PC-3 (cell line): ENCODE measurements around the gene CFAP157. TPM values are rescaled to one million over a fixed set of nuclear protein-coding genes. Genes with fewer than 3 reads are reported as not detected.

Source experiments
- ATAC-seq: fragments of 200-7000 bp; cut with Tn5 transposase; 2 replicates; pipeline ENCODE4 v1.9.1; 2020; ENCODE audit warnings: mild to moderate bottlenecking, moderate library complexity
- BruUV-seq: library from RNA; stranded (reverse); fragments of 400-500 nt; replicated peaks from 2 replicates; lab custom pipeline; 2021; lab: Mats Ljungman, UMichigan
- CTCF ChIA-PET: fragments of 300-600 bp; sonication (Branson Sonifier 250); formaldehyde crosslinking; loops from one replicate; lab custom pipeline; 2022; ENCODE audit warnings: antibody characterized with exemption; lab: Charles Lee
- POLR2A ChIA-PET: fragments of 300-600 bp; sonication (Branson Sonifier 250); formaldehyde crosslinking; loops from one replicate; lab custom pipeline; 2022; ENCODE audit warnings: antibody characterized with exemption; ENCODE audit not compliant: unreplicated experiment; lab: Charles Lee
- DNase-seq: peaks from one replicate; pipeline ENCODE4 v3.0.0-alpha.2; 2015
- H2AFZ ChIP-seq: fragments of 300-600 bp; sonication (generic); 2 replicates; pipeline ENCODE4 v1.6.0; 2016; ENCODE audit warnings: antibody characterized with exemption, low read length
- H3F3A ChIP-seq: fragments of 300-600 bp; sonication (generic); one replicate; pipeline ENCODE4 v1.6.0; 2017; ENCODE audit warnings: antibody characterized with exemption, low read length, control low read depth, mild to moderate bottlenecking; ENCODE audit not compliant: unreplicated experiment
- H3K27ac ChIP-seq: fragments of 300-600 bp; sonication (generic); 2 replicates; pipeline ENCODE4 v1.5.1; 2016; ENCODE audit warnings: mild to moderate bottlenecking, low read length
- H3K27me3 ChIP-seq: fragments of 300-600 bp; sonication (generic); 2 replicates; pipeline ENCODE4 v1.6.1; 2016; ENCODE audit warnings: low read length, mixed read lengths
- H3K36me3 ChIP-seq: fragments of 300-600 bp; sonication (generic); 2 replicates; pipeline ENCODE4 v1.6.1; 2016; ENCODE audit warnings: low read depth, mixed run types, low read length, mixed read lengths
- H3K4me1 ChIP-seq: fragments of 300-600 bp; sonication (generic); 2 replicates; pipeline ENCODE4 v1.5.1; 2016; ENCODE audit warnings: low read length; ENCODE audit not compliant: insufficient read depth
- H3K4me2 ChIP-seq: fragments of 300-600 bp; sonication (generic); 2 replicates; pipeline ENCODE4 v1.6.0; 2016; ENCODE audit warnings: low read length
- H3K4me3 ChIP-seq: fragments of 300-600 bp; sonication (generic); 2 replicates; pipeline ENCODE4 v1.5.1; 2016; ENCODE audit warnings: mild to moderate bottlenecking, low read length, mixed read lengths
- H3K79me2 ChIP-seq: fragments of 300-600 bp; sonication (generic); 2 replicates; pipeline ENCODE4 v1.6.1; 2017; ENCODE audit warnings: low read length, mixed read lengths
- H3K9ac ChIP-seq: fragments of 300-600 bp; sonication (generic); 2 replicates; pipeline ENCODE4 v1.6.0; 2016; ENCODE audit warnings: mild to moderate bottlenecking, low read length
- H3K9me2 ChIP-seq: fragments of 300-600 bp; sonication (generic); replicated peaks from 2 replicates; pipeline ENCODE4 v1.6.1; 2016; ENCODE audit warnings: mixed run types, low read length, mixed read lengths
- H3K9me3 ChIP-seq: fragments of 300-600 bp; sonication (generic); 2 replicates; pipeline ENCODE4 v1.6.1; 2016; ENCODE audit warnings: low read length, mixed read lengths
- H4K20me1 ChIP-seq: fragments of 300-600 bp; sonication (generic); 2 replicates; pipeline ENCODE4 v1.6.1; 2016; ENCODE audit warnings: low read length, mixed read lengths
- EZH2 ChIP-seq: fragments of 300-600 bp; sonication (generic); IDR thresholded peaks from one replicate; pipeline ENCODE4 v1.6.1; 2017; ENCODE audit warnings: antibody characterized with exemption, mild to moderate bottlenecking, low read length; ENCODE audit not compliant: unreplicated experiment
- EZH2phosphoT487 ChIP-seq: fragments of 300-600 bp; sonication (generic); IDR thresholded peaks from 2 replicates; pipeline ENCODE4 v1.6.1; 2018; ENCODE audit warnings: mild to moderate bottlenecking, antibody characterized with exemption, low read length, borderline replicate concordance
- intact Hi-C: fragments of 100-400 bp; cut with micrococcal nuclease; formaldehyde crosslinking; loops from 2 replicates; pipeline ENCODE4 v1.9.0; 2023
- total RNA-seq: library from RNA; depleted of rRNA; stranded (reverse); fragments of >200 nt; gene quantifications from 2 replicates; pipeline ENCODE4 v1.2.3, GENCODE V29; 2014
- TF ChIP-seq, protein P1 (sequence below): fragments of 300-600 bp; sonication (generic); conservative IDR thresholded peaks from 2 replicates; pipeline ENCODE4 v1.5.1; 2017; ENCODE audit warnings: antibody characterized with exemption, low read depth, mild to moderate bottlenecking, low read length

CFAP157 gene
- total RNA-seq, 1 experiment from 2014 or later, result not detected

DNA sequence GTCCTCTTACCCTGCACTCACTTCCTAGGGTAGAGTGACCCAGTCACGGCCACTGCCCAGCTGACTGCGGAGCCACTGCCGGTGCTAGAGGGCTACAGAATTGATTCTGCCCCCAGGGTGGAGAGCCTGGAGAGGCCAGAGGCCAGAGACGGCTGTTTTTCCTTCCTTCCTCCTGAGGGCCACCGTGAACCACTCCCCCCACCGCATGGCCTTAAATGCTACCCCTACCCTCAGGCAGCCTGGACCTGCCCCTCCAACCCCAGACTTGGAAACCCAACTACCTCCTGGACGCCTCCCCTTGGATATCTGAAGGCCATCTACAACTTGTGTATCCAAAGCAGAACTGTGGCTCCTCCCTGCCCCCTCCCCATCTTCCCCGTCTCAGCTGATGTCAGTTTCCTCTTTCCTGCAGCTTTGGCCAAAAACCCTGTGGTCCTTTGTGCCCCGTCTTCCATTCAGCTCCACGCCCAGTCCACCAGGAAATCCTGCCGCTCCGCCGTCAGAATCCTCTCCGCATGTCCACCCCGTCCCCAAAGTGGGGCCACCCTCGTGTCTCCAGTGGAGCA, 55.4 kb downstream of the CFAP157 start:
- Histone ChIP-seq H3K9me2 (no peaks in the 10 kb centered on the region), H3K9me3 (no peaks in the 10 kb centered on the region), H3K36me3 (no peaks in the 10 kb centered on the region), H3K27ac (no peak overlapping the region), H3K4me2 (no peak overlapping the region), H3K27me3 (no peaks in the 10 kb centered on the region), H3K4me3 (no peak overlapping the region), H4K20me1 (no peaks in the 10 kb centered on the region), H3K4me1 (no peaks in the 10 kb centered on the region), H3K79me2 (no peaks in the 10 kb centered on the region), H3K9ac (no peak overlapping the region), H3F3A (no peaks in the 10 kb centered on the region), H2AFZ (no peak overlapping the region)
- ChIA-PET CTCF (no interaction called here), POLR2A (no interaction called here)
- TF ChIP-seq EZH2phosphoT487, result no peak
- TF ChIP-seq, protein P1, sequence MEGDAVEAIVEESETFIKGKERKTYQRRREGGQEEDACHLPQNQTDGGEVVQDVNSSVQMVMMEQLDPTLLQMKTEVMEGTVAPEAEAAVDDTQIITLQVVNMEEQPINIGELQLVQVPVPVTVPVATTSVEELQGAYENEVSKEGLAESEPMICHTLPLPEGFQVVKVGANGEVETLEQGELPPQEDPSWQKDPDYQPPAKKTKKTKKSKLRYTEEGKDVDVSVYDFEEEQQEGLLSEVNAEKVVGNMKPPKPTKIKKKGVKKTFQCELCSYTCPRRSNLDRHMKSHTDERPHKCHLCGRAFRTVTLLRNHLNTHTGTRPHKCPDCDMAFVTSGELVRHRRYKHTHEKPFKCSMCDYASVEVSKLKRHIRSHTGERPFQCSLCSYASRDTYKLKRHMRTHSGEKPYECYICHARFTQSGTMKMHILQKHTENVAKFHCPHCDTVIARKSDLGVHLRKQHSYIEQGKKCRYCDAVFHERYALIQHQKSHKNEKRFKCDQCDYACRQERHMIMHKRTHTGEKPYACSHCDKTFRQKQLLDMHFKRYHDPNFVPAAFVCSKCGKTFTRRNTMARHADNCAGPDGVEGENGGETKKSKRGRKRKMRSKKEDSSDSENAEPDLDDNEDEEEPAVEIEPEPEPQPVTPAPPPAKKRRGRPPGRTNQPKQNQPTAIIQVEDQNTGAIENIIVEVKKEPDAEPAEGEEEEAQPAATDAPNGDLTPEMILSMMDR, result no peak
- TF ChIP-seq EZH2, result no peak
- no peak for ATAC-seq
- intact Hi-C loops, result no loop called here
- BruUV-seq, result no TSS peak
- DNase-seq, result no peak

GRCh38 chr9:127763918-127764384, 57.2 kb downstream of the CFAP157 start:
- Histone ChIP-seq H3F3A (no peaks in the 10 kb centered on the region), H3K4me1 (no peaks in the 10 kb centered on the region), H2AFZ (no peak overlapping the region), H3K79me2 (no peaks in the 10 kb centered on the region), H3K9ac (no peak overlapping the region), H3K27me3 (no peaks in the 10 kb centered on the region), H3K4me2 (no peak overlapping the region), H3K9me3 (no peaks in the 10 kb centered on the region), H3K27ac (no peak overlapping the region), H4K20me1 (no peaks in the 10 kb centered on the region), H3K9me2 (no peaks in the 10 kb centered on the region), H3K36me3 (no peaks in the 10 kb centered on the region), H3K4me3 (no peak overlapping the region)
- no peak for ATAC-seq
- intact Hi-C loops, result no loop called here
- CTCF ChIA-PET, result interaction anchor here (0.6 kb wide), 1 partner anchor 327 kb away, joined by 3 read pairs; no protein-coding TSS in a partner anchor
- DNase-seq, result no peak
- POLR2A ChIA-PET, result no interaction called here
- TF ChIP-seq EZH2, result no peak
- TF ChIP-seq, protein P1, result peak; percentile 27; the same call in 1 of the 2 replicates
- TF ChIP-seq EZH2phosphoT487, result no peak
- BruUV-seq, result no TSS peak

DNA sequence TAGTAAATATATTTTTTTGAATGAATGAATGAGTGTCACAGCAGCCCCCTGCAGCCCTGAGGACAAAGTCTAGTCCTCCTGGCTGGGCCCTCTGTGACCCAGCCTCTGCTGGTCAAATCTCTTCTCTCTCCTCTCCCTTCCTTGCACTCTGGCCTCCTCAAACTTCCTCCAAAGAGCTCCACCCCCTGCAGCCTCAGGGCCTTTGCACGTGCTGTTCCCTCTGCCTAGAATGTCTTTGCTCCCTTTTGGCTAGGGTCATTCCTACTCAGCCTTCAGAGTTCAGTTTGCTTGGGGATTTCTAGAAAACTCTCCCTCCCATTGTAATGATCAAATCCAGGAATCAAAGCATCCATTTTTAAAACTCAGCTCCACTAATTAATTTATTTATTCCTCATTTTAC, 58.6 kb downstream of the CFAP157 start:
- CTCF ChIA-PET, result no interaction called here

More for the DNA sequence above, 58.6 kb downstream of the CFAP157 start:
- Histone ChIP-seq H3K9me2 (no peaks in the 10 kb centered on the region), H3K79me2 (no peaks in the 10 kb centered on the region), H3K4me1 (no peaks in the 10 kb centered on the region), H3F3A (no peaks in the 10 kb centered on the region), H3K4me3 (no peak overlapping the region), H3K27ac (no peak overlapping the region), H3K36me3 (no peaks in the 10 kb centered on the region), H3K9ac (no peak overlapping the region), H3K4me2 (no peak overlapping the region), H3K9me3 (no peaks in the 10 kb centered on the region), H3K27me3 (no peaks in the 10 kb centered on the region), H4K20me1 (no peaks in the 10 kb centered on the region), H2AFZ (no peak overlapping the region)
- BruUV-seq, result no TSS peak
- POLR2A ChIA-PET, result no interaction called here
- TF ChIP-seq, protein P1, result no peak
- TF ChIP-seq EZH2phosphoT487 (no peak), EZH2 (no peak)
- intact Hi-C loops, result no loop called here
- ATAC-seq (no peak), DNase-seq (no peak)
